ENCODE results near the gene ELAVL1.
"Not testable (repeated sequence)": the region's sequence is repeated elsewhere in the genome, so short reads cannot be mapped to it uniquely, and the experiment has no call there.

ELAVL1 gene

GRCh38 chr19:8005534-8006256, at the start of gene ELAVL1:
ELAVL1 (minus strand) TSS chr19:8005641; CDS start chr19:7991815, 13,826 bp downstream.
- DNase-seq = peak; percentile 89

DNA sequence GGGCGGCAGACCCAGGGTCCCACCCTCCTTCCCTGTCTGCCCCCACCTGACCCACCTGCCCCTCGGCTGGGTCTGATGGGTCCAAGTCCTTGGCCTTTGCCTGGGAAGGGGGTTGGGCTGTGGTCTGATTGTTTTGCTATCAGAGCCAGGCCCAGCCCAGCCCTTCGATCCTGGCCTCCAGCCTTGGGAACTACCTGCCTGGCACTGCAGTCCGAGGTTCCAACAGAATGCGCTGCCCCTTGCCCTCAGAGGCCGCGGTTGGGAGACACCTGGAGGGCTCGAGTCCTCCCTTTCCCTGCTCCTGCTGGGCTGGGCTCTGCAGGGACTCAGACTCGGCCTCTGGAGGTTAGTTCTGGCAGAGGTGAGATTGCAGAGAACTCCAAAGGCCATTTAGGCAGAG, 48.7 kb upstream of the ELAVL1 start:
- DNase-seq = no peak

DNA sequence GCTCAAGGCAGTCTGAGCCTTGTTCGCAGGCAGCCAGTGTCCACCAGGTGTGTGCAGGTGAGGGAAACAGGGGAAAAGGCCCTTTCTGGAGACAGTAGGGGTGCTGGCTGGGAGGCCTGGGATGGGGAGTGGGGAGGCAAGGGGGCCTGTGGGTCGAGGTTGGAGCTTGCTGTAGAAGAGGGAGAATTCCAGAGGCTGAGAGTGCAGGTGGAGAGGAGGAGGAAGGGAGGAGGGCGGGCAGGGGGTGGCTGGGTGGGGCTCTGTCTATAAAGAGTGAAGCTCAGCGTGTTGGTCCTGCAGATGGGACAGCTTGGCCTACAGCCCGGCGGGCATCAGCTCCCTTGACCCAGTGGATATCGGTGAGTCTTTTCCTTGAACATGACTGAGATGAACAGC, 47.0 kb upstream of the ELAVL1 start, which contains the start of gene CCL25:
TSS of gene CCL25 (plus strand) at position 297 of the 396 bp plus-strand sequence. CDS start 290 bp downstream, outside the sequence.
- DNase-seq = no peak

DNA sequence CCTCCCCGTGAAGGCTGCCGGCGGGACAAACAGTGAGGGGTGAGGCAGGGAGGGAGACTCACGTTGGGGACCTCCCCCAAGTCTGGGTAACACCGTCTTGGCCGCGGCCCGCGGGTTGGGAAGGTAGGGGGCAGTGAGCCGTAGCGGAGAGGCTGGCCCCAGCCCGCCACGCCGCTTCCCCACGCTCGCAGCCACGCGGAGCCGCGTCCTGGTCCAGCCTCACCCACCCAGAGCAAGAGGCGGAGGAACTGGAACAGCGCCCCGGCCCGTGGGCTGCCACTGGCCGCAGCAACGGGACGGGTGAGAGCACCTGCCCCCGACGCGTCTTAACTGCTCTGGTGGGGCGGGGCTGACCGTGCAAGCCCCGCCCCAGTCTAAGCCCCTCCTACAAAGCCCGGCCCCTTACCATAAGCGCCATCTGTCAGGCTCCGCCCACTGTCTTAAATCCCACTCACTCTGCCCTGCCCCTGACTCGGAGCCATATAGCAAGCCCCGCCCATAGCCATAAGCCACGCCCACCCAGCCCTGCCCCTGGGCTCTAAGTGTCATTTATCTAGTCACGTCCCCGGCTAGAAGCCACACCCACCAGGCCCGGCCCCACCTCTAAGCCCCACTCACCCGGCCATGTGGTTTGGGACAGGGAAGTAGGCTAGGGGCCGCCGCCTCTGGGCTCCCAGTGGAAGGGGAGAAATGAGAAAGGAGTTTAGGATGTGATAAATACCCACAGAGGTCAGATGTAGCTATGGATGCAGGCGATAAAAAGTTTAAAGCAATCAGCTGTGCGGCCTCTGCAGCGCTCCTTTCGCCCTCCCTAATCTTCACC, 45.0 kb upstream of the ELAVL1 start:
- DNase-seq = peak; percentile 94

DNA sequence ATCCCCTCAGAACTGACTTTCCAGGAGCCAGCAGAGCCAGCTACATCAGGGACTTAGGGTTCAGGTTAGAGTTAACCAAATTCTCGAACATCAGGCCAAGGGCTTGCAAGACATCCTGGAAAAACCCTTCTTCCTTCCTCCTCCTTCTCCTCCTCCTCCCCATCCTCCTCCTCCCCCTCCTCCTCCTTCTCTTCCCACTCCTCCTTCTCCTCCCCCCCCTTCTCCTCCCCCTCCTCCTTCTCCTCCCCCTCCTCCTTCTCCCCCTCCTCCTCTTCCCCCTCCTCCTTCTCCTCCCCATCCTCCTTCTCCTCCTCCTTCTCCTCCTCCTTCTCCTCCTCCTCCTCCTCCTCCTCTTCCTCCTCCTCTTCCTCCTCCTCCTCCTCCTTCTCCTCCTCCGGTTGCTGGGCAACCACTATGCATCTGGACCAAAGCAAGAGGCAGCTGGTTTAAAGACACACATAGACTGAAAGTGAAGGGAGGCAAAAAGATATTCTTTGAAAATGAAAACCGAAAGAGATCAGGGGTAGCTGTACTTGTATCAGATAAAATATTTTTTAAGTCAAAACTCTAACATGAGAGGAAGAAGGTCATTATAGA, 41.2 kb upstream of the ELAVL1 start:
- no peak for DNase-seq

- DNase-seq = no peak
Measured at GRCh38 chr19:8045872-8046568, 40.6 kb upstream of the ELAVL1 start.

DNA sequence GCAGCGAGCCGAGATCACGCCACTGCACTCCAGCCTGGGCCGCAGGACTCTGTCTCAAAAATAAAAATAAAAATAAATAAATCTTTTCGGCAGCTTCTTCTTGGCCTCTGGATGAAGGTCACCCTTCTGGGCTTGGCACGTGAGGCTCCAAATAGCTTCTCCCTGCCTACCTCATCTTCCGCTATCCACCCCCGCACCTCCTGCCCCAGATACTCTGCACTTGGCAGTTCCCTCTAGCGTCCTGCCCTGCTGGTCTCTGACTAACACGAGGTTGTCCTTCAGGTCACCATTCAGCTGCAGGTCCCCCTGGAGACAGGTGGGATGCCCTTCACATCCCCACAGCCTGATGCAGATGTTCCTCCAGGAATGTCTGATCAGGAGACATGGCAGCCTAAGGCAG, 38.6 kb upstream of the ELAVL1 start:
- DNase-seq = no peak

- DNase-seq = no peak
Measured at GRCh38 chr19:8042900-8043299, 37.5 kb upstream of the ELAVL1 start.

DNA sequence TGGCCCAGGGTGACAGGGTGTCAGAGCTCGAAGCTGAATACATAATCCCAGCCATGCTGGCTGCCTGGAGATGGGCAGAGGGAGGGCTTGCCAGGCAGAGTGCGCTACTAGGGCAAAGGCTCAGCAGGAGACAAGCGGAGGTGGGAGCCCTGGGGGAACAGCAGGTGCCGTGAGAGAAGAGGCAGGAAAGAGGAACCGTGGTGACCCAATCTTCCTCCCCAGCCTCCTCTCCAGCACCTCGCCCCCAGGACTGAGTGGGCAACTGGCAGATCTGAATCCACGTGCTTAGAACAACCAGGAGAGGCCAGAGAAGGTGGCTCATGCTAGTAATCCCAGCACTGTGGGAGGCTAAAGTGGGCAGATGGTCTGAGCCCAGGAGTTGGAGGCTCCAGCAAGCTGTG, 36.1 kb upstream of the ELAVL1 start:
- DNase-seq = no peak

GRCh38 chr19:8039231-8039630, 33.8 kb upstream of the ELAVL1 start:
- no peak for DNase-seq

- no peak for DNase-seq
Measured at GRCh38 chr19:8038815-8039214, 33.4 kb upstream of the ELAVL1 start.

GRCh38 chr19:8036434-8037099, 31.1 kb upstream of the ELAVL1 start:
- DNase-seq = no peak

- no peak for DNase-seq
Measured at GRCh38 chr19:8034178-8034525, 28.7 kb upstream of the ELAVL1 start.

GRCh38 chr19:8033287-8034177, 28.1 kb upstream of the ELAVL1 start:
- DNase-seq = not testable (repeated sequence)

DNA sequence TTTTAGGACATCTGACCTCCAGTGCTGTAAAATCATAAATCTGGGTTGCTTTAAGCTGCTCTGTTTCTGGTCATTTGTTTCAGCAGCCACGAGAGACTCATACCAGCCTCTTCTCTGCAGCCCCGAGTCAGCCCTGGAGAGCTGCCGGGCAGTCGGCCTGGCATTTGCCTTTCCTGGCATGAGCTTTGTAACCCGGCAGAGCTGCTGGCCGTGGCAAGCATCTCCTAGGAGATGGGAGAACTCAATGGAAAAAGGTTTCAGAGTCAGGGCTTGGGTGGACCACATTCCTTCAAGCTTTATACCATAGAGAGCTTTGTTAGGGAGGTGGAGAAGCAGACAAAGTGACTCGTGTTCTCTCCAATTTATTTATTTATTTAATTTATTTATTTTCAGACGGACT, 25.5 kb upstream of the ELAVL1 start:
- no peak for DNase-seq

GRCh38 chr19:8028951-8029491, 23.6 kb upstream of the ELAVL1 start:
- DNase-seq = no peak

GRCh38 chr19:8025316-8025715, 19.9 kb upstream of the ELAVL1 start:
- DNase-seq = no peak

DNA sequence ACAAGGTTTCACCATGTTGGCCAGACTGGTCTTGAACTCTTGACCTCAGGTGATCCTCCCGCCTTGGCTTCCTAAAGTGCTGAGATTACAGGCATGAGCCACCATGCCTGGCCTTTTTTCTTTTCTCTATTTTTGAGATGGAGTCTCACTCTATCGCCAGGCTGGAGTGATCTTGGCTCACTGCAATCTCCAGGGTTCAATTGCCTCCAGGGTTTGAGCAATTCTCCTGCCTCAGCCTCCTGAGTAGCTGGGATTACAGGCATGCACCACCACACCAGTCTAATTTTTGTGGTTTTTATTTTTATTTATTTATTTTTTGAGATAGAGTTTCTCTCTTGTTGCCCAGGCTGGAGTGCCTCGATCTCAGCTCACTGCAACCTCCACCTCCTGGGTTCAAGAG, 18.8 kb upstream of the ELAVL1 start:
- not testable (repeated sequence) for DNase-seq

DNA sequence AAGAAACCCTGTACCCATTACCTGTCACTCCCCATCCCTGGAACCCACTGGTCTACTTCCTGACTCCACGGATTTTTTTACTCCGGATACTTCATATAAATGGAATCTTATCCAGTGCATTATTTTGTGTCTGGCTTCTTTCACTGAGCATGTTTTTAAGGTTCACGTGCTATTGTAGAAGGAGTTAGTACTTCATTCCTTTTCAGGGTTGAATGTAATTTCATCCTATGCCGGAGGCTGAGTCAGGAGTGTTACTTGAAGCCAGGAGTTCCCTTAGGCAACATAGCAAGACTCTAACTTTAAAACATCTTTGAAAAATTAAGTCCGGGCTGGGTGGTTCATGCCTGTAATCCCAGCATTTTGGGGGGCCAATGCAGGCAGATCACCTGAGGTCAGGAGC, 17.9 kb upstream of the ELAVL1 start:
- no peak for DNase-seq

DNA sequence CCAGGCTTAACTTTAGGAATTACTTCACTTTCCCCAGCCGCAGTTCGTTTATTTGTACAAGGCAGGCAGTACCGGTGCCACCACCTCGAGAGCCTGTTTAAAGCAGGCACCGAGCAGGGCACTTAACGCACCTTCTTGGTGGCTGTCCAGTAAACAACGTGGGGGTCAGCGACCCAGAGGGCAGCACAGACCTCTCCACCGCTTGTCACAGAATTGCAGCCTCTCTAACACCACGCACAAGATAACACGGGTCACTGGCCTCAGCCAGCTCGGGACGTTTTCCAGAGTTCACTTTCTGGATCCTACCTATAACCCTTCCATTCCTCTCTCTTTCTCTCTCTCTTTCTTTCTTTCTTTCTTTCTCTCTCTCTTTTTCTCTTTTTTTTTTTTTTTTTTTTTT, 16.8 kb upstream of the ELAVL1 start:
- no peak for DNase-seq

DNA sequence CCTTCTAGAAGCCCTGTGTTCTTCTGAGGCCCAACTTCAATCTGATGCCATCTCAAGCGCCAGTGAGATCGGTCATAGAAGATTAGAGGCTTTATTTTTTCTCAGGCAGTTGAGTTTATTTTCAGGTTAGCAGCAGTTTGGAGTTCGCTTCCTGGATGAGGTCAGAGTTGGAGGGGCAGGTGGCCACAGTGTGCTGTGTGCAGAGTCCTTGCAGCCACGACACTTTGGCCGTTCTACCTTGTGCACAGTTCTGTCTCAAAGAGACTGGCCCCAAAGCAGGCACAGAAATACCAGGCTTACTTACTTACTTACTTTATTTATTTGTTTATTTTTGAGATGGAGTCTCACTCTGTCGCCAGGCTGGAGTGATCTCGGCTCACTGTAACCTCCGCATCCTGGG, 15.9 kb upstream of the ELAVL1 start:
- DNase-seq = no peak

Measured in CD4-positive, alpha-beta T cell treated with Interferon gamma for 1 hour (primary cell).